Fibroblast of peridontal ligament (primary cell): ENCODE data around the gene DAB2.

ENCODE experiments used
- DNase-seq: peaks from one replicate; pipeline ENCODE4 v3.0.0-alpha.2; 2010; ENCODE audit errors: extremely low read depth

DAB2 gene

GRCh38 chr5:39387293-39387692, 37.5 kb downstream of the DAB2 start:
- no peak for DNase-seq

GRCh38 chr5:39384271-39384670, 40.5 kb downstream of the DAB2 start:
- no peak for DNase-seq

GRCh38 chr5:39381376-39381775, 43.4 kb downstream of the DAB2 start:
- DNase-seq, result no peak

- DNase-seq, result no peak
Measured at GRCh38 chr5:39379693-39380092, 45.1 kb downstream of the DAB2 start.

GRCh38 chr5:39377613-39378012, 47.2 kb downstream of the DAB2 start:
- no peak for DNase-seq

GRCh38 chr5:39376293-39376714, 48.5 kb downstream of the DAB2 start:
- DNase-seq, result peak; percentile 69

- no peak for DNase-seq
Measured at GRCh38 chr5:39373791-39374190, 51.0 kb downstream of the DAB2 start.

- no peak for DNase-seq
Measured at GRCh38 chr5:39371367-39371635, 53.5 kb downstream of the DAB2 start.

GRCh38 chr5:39370555-39371366, 54.0 kb downstream of the DAB2 start:
- no peak for DNase-seq

- DNase-seq, result no peak
Measured at GRCh38 chr5:39369123-39369815, 55.5 kb downstream of the DAB2 start.

GRCh38 chr5:39368116-39368515, 56.7 kb downstream of the DAB2 start:
- DNase-seq, result no peak

- no peak for DNase-seq
Measured at GRCh38 chr5:39367711-39368110, 57.1 kb downstream of the DAB2 start.

GRCh38 chr5:39364367-39364766, 60.4 kb downstream of the DAB2 start, which contains the start of gene C9:
Gene C9 (minus strand): TSS chr5:39364495. CDS start chr5:39364464, 31 bp downstream.
- DNase-seq, result no peak

GRCh38 chr5:39363217-39363616, 61.6 kb downstream of the DAB2 start:
- DNase-seq, result no peak

GRCh38 chr5:39362646-39363045, 62.1 kb downstream of the DAB2 start:
- DNase-seq, result no peak

- no peak for DNase-seq
Measured at GRCh38 chr5:39361306-39361705, 63.5 kb downstream of the DAB2 start.

GRCh38 chr5:39360471-39361111, 64.2 kb downstream of the DAB2 start:
- DNase-seq, result no peak

GRCh38 chr5:39356263-39356662, 68.5 kb downstream of the DAB2 start:
- DNase-seq, result no peak

- no peak for DNase-seq
Measured at GRCh38 chr5:39355324-39355723, 69.5 kb downstream of the DAB2 start.

- no peak for DNase-seq
Measured at GRCh38 chr5:39353717-39354399, 70.9 kb downstream of the DAB2 start.

- no peak for DNase-seq
Measured at GRCh38 chr5:39352951-39353350, 71.8 kb downstream of the DAB2 start.

- no peak for DNase-seq
Measured at GRCh38 chr5:39352170-39352569, 72.6 kb downstream of the DAB2 start.
